NCI-H510A treated with DMSO at 0.1 percent for 48 hours (cell line): ENCODE results near the gene GTF3A.
"Not testable (repeated sequence)": the region's sequence is repeated elsewhere in the genome, so short reads cannot be mapped to it uniquely, and the experiment has no call there.

Experiments used
- DNase-seq: peaks from one replicate; lab custom pipeline; 2025; lab: John Stamatoyannopoulos, UW

The GTF3A gene

GRCh38 chr13:27424246-27425157, at the start of gene GTF3A:
GTF3A (plus strand) TSS chr13:27424619.
- peak; percentile 59 for DNase-seq

- DNase-seq = peak; percentile 69
Measured at GRCh38 chr13:27374650-27375049, 49.8 kb upstream of the GTF3A start.

GRCh38 chr13:27375686-27376326, 48.6 kb upstream of the GTF3A start:
- peak; percentile 8 for DNase-seq

- no peak for DNase-seq
Measured at GRCh38 chr13:27379126-27379525, 45.3 kb upstream of the GTF3A start.

- DNase-seq = peak; percentile 72
Measured at GRCh38 chr13:27379694-27380641, 44.5 kb upstream of the GTF3A start.

- DNase-seq = no peak
Measured at GRCh38 chr13:27381601-27382000, 42.8 kb upstream of the GTF3A start.

GRCh38 chr13:27383104-27383921, 41.1 kb upstream of the GTF3A start:
- DNase-seq = no peak

- no peak for DNase-seq
Measured at GRCh38 chr13:27384285-27384684, 40.1 kb upstream of the GTF3A start.

GRCh38 chr13:27388241-27388640, 36.2 kb upstream of the GTF3A start:
- DNase-seq = no peak

GRCh38 chr13:27389891-27390290, 34.5 kb upstream of the GTF3A start:
- no peak for DNase-seq

- DNase-seq = no peak
Measured at GRCh38 chr13:27391471-27391870, 32.9 kb upstream of the GTF3A start.

- no peak for DNase-seq
Measured at GRCh38 chr13:27393101-27393500, 31.3 kb upstream of the GTF3A start.

- DNase-seq = no peak
Measured at GRCh38 chr13:27395007-27395510, 29.4 kb upstream of the GTF3A start.

GRCh38 chr13:27396252-27396846, 28.1 kb upstream of the GTF3A start:
- no peak for DNase-seq

- no peak for DNase-seq
Measured at GRCh38 chr13:27398360-27398759, 26.1 kb upstream of the GTF3A start.

- DNase-seq = not testable (repeated sequence)
Measured at GRCh38 chr13:27400405-27400804, 24.0 kb upstream of the GTF3A start.

- no peak for DNase-seq
Measured at GRCh38 chr13:27401210-27401609, 23.2 kb upstream of the GTF3A start.

- no peak for DNase-seq
Measured at GRCh38 chr13:27403203-27403678, 21.2 kb upstream of the GTF3A start.

- no peak for DNase-seq
Measured at GRCh38 chr13:27403727-27404385, 20.6 kb upstream of the GTF3A start.

- no peak for DNase-seq
Measured at GRCh38 chr13:27404680-27405079, 19.7 kb upstream of the GTF3A start.
